Fibroblast of the conjunctiva (primary cell): ENCODE data around the gene ARSA.

Source experiments
- DNase-seq: peaks from one replicate; pipeline ENCODE4 v3.0.0-alpha.2; 2010; ENCODE audit warnings: low read depth

The ARSA gene

GRCh38 chr22:50604256-50605001, 23.5 kb downstream of the ARSA start:
- no peak for DNase-seq

DNA sequence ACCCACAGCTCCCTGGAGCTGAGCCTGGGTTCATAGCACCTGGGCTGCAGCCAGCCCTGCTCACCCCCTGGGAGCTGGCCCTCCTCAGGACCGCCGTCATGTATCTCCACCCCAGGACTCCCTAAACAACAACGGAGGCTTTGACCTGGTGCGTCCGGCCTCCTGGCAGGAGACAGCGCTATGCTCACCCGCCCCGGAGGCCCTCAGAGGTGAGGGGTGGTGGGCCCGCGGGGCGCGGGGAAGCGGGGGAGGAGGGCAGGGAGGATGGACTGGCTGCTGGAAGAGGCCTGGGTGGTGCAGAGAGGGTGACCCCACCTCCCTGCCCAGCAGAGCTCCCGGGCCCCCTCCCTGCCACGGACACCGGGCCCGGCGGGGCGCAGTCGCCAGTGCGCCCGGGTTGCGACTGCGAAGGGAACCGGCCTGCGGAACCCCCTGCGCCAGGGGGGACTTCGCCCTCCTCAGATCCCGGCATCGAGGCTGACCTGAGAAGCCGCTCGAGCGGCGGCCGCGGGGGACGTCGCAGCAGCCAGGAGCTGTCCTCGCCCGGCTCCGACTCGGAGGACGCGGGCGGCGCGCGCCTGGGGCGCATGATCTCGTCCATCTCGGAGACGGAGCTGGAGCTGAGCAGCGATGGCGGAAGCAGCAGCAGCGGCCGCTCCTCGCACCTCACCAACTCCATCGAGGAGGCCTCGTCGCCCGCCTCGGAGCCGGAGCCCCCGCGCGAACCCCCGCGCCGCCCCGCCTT, 24.3 kb downstream of the ARSA start:
- DNase-seq = no peak

GRCh38 chr22:50602338-50602700, 25.6 kb downstream of the ARSA start:
- DNase-seq = no peak

DNA sequence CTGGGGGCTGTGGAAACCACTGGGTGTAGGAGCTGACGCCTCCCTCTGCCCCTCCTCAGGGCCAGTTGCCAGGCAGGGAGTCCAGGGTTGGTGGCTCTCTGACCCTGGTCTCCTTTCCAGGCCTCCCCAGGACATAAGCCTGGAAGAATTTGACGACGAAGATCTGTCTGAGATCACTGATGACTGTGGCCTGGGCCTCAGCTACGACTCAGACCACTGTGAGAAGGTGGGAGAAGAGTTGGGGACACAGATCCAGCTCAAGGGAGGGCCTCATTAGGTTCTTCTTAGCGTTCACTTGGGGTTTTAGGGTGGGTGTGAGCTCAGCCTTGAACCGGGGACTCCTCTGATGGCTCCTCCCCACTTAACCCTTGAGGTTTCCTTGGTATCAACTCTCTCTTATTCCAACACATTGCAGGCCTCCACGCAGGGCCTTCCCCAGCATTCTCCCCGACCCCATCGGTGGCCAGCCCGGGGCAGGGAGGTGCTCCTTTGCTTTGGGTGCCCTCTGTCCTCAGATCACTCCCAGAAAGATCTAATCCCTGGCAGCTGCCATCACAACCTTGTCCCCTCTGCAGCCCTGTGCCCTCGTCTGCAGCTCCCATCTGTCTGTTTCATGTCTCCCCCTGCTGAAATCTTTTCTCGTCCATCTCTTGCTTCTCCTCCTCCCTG, 26.1 kb downstream of the ARSA start:
- no peak for DNase-seq

DNA sequence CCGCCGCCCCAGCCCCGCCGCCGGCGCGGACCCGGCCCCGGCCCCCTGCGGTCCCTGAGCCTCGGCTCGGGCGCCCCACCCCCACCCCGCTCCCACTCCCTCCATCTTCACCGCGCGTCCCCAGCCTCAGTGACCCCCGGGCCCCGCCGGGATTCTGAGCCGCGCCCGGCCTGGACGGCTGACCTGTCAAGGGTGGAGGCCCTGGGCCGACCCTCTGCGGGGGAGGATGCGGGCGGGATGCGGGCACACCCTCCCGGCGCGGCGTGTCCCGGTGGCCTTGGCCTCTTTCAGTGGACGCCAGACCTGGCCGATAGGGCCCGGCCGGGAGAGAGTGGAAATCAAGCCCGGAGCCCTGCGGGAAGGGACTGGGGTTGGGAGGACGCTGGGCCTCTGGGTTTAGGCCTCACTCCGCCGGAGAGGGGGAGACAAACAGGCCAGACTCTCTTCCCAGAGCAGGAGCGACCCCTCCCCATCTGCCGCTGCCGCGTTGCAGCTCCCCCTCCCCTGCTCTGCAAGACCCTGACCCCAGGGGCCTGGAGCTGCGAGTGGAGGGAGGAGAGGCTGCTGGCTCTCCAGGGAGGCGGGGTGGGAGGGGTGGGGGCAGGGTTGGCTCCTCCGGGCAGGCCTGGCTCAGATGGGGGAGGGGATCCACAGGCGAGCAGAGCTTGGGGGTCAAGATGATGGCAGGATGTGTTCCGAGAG, 26.8 kb downstream of the ARSA start:
- DNase-seq = no peak

- DNase-seq = no peak
These were observed 27.4 kb downstream of the ARSA start, which contains the start of gene MAPK8IP2 for GRCh38 chr22:50600538-50600937. TSS of gene MAPK8IP2 (plus strand) at chr22:50600793. CDS start at chr22:50600819, 26 bp downstream.

- no peak for DNase-seq
These were observed 28.0 kb downstream of the ARSA start for GRCh38 chr22:50599816-50600455.

GRCh38 chr22:50597097-50597496, 30.9 kb downstream of the ARSA start:
- no peak for DNase-seq

DNA sequence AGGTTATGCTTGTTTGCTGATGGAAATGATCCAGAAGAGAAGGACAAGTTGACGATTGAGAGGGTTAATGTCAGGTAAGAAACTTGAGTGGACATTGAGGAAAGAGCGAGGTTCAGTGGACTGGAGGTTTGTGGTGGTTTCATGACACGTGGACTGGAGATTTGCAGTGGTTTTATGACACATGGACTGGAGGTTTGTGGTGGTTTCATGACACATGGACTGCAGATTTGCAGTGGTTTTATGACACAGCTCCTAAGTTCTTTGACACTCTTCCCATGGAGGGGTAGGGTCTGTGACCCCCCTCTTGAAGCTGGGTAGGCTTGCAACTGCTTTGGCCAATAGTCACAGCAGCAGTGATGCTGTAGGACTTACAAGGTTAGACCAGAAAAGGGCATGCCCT, 32.8 kb downstream of the ARSA start:
- DNase-seq = no peak

DNA sequence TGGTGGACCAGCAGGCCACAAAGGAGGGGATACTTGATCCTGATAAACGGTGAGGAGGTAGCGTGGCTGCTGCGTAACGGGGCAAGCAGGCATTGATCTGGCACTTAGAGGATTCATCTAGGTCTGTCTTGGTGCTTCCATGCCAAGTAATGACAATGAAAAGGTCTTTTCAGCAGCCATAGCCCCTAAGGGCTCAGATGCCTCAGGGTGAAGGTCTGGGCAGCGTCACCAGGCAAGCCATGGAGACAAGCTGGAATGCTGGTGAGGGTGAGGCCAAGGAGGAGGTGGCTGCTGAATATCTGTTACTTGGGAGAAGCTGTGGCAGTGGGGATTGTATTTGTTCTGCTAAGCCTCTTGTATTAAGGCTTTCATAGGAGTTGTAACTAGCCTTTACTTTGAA, 40.5 kb downstream of the ARSA start:
- no peak for DNase-seq

DNA sequence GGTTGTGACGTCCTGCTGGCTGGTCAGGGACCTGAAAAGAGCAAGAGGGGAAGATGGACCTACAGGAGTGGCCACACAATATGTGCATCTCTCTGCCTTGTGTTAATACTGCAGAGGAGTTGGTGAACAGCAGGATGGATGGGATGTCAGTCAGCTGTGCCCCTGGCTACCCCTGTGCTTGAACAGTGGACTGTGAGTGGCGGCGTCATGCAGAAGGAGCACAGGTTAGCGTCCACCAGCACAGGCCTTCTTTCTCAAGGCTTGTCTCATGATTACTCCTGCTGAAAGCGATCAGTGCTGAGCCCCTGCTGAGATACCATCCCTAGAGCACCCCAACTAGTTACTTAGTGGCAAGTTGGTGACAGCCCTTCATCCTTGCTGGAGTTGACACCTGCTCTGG, 41.5 kb downstream of the ARSA start:
- DNase-seq = no peak

- DNase-seq = no peak
These were observed 42.2 kb downstream of the ARSA start for GRCh38 chr22:50585781-50586180.

DNA sequence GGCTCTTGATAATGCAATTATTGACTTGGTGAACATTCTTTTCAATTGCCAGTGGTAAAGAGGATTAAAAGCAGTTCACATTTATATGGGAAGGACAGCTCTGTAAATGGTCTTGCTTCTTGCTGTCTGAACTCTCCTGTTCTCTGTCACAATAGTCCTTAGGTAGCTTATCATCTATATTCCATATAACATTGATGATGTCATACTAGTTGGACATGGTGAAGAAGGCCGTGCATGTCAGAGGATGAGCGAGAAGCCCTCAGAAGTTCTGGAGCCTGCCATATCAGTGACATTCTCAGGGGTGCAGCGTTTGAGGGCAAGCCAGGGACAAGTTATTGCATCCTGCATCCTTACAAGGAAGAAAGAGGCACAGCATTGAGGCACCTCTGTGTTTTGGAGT, 42.7 kb downstream of the ARSA start:
- DNase-seq = no peak

DNA sequence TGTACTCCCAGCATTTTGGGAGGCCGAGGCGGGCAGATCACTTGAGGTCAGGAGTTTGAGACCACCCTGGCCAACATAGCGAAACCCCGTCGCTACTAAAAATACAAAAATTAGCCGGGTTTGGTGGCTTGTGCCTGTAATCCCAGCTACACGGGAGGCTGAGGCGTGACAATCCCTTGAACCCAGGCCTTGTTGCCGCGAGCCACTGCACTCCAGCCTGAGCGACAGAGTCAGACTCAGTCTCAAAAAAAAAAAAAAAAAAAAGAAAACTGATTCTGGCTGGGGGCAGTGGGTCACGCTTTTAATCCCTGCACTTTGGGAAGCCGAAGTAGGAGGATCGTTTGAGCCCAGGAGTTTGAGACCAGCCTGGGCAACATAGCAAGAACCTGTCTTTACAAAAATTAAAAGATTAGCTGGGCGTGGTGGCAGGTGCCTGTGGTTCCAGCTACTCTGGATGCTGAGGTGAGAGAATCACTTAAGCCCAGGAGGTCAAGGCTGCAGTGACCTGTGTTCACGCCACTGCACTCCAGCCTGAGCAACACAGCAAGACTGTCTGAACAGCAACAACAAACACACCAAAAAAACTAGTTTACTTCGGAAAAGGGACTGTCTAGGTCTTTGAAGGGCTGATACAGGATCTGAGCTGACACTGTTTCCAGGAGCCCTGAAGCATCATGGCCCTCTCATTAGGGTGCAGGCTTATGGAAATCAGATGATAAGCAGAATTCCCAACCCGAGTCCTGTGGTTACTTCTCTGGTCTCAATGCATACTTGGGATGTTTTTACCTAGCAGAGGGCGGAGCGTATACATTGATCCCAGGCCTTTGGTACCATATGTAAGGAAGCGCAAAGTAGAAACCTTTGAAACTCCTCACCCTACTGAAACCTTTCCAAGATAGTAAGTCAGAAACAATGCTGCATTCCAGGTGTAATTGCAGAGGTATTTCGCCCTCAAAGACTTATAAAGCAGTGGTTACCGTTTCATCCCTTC, 43.6 kb downstream of the ARSA start:
- no peak for DNase-seq

- no peak for DNase-seq
These were observed 44.6 kb downstream of the ARSA start for GRCh38 chr22:50583294-50583861.

- peak; percentile 92 for DNase-seq
These were observed 45.3 kb downstream of the ARSA start, which contains the start of gene CHKB for GRCh38 chr22:50582493-50583293. TSS of gene CHKB (minus strand) at chr22:50582849. CDS start at chr22:50582781, 68 bp downstream.

DNA sequence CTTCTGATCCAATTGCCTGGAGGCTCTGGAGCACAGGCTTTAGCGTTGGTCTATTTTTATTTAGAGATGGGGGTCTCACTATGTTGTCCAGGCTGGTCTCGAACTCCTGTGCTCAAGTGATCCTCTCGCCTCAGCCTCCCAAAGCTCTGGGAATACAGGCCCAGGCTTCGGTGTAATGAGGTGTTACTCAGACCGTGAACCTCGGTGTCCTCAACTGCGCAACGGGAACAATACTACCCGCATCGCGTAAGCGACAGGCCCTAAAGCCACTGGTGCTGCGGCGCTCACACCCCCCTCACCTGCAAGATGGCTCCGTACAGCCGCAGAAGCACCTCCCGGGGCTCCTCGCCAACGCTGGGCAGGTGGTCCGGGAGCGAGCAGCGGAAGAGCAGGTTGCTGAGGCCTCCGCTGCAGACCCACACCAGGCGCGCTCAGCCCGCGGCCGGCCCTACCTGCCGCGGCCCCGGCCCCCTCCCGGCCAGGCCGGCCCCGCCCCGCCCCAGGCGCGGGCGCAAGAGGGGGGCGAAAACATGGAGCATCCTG, 45.9 kb downstream of the ARSA start:
- DNase-seq = no peak

GRCh38 chr22:50581031-50581949, 46.7 kb downstream of the ARSA start:
- DNase-seq = no peak
